ENCODE data around the gene CPTP.

DNA sequence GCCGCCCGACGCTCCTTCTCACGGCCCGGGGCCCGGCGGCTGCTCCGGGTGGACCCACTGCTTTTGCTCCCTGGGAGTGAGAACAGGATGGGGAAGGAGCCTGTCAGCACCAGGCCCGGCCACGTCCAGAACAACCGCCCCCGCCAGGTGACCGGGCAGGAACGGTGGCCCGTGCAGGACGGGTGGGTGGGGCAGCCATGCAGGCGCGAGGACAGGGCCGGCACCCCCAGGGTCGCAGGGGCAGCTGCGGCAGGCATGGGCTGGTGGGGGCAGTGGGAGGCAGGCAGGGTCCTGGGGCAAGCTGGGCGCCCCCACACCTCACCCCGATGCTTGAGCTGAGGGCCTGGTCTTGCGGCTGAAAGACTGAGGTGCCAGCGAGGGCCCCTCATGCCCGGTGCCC, 11.8 kb downstream of the CPTP start:
- TF ChIP-seq EZH2 (IDR thresholded peaks at IDR 0.05): no peak
- TF ChIP-seq, protein P1, sequence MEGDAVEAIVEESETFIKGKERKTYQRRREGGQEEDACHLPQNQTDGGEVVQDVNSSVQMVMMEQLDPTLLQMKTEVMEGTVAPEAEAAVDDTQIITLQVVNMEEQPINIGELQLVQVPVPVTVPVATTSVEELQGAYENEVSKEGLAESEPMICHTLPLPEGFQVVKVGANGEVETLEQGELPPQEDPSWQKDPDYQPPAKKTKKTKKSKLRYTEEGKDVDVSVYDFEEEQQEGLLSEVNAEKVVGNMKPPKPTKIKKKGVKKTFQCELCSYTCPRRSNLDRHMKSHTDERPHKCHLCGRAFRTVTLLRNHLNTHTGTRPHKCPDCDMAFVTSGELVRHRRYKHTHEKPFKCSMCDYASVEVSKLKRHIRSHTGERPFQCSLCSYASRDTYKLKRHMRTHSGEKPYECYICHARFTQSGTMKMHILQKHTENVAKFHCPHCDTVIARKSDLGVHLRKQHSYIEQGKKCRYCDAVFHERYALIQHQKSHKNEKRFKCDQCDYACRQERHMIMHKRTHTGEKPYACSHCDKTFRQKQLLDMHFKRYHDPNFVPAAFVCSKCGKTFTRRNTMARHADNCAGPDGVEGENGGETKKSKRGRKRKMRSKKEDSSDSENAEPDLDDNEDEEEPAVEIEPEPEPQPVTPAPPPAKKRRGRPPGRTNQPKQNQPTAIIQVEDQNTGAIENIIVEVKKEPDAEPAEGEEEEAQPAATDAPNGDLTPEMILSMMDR (IDR thresholded peaks at IDR 0.05): no peak

All from neural progenitor cell (in vitro differentiated cells).